ENCODE data around the gene NF1.

GRCh38 chr17:31314782-31315100, 220.0 kb downstream of the NF1 start:
- TF ChIP-seq CTCF (IDR thresholded peaks at IDR 0.05; ENCODE audit: low read length) (no peak), EZH2 (IDR thresholded peaks at IDR 0.05; ENCODE audit: borderline replicate concordance, low read length) (no peak)
